ENCODE measurements around the gene TMEM185A.

GRCh38 chrX:149650162-149650561, 18.6 kb upstream of the TMEM185A start:
- TF ChIP-seq CTCF (IDR thresholded peaks at IDR 0.05) (no peak), POLR2AphosphoS5 (IDR thresholded peaks at IDR 0.05) (no peak), POLR2A (IDR thresholded peaks at IDR 0.05) (no peak), EP300 (IDR thresholded peaks at IDR 0.05; ENCODE audit: low read depth) (no peak)
